CD4-positive, alpha-beta T cell treated with Interleukin-21 for 1 hour (primary cell): ENCODE measurements around the gene ACRV1.
A peak's percentile ranks its signal among the peaks of the same experiment; 100 is the strongest.
"Not testable (repeated sequence)": the region's sequence is repeated elsewhere in the genome, so short reads cannot be mapped to it uniquely, and the experiment has no call there.

Source experiments
- DNase-seq: peaks from one replicate; pipeline ENCODE4 v3.0.0-alpha.2; 2020

ACRV1 gene, protein sequence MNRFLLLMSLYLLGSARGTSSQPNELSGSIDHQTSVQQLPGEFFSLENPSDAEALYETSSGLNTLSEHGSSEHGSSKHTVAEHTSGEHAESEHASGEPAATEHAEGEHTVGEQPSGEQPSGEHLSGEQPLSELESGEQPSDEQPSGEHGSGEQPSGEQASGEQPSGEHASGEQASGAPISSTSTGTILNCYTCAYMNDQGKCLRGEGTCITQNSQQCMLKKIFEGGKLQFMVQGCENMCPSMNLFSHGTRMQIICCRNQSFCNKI

DNA sequence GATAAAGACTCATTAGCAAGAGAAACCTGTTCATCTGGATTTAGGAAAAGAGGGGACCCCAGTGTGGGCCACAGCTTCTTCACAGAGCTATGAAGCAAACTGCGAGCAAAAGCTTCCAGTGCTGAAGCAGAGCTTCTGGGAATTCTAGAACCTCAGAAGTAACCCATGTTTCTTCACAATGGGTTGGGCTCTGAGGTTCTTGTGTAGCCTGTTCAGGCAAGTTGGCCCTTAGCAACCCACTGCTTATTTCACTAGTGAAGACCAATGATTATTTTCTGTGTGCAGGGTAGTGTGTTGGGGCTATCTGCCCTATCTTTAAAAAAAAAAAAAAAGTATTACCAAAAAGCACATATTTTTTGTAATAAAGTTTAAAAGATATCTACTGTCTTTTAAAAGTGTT lies at the start of gene ACRV1:
Gene ACRV1, minus strand, starts transcription at position 101 of the 400 bp plus-strand sequence. Its CDS starts 67 bp downstream, at position 34.
- DNase-seq = no peak

DNA sequence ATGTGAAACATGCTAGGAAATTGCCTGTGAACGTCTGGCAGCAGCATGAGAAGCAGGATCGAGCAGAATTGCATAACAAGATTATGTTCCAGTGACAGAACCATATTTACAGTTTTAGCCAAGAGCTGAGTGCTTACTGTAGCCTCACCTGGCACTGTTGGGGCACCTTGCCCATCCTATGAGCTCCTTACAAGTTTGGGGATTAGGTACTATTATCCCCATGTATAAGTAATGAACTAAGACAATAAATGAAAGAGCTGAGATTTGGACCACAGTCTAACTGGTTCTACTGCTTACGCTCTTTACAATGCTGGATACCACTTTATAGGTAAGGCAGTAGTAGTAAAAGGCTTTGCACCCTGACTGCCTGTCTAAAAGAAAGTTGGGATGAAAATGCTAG lies 48.3 kb upstream of the ACRV1 start:
- DNase-seq = no peak

DNA sequence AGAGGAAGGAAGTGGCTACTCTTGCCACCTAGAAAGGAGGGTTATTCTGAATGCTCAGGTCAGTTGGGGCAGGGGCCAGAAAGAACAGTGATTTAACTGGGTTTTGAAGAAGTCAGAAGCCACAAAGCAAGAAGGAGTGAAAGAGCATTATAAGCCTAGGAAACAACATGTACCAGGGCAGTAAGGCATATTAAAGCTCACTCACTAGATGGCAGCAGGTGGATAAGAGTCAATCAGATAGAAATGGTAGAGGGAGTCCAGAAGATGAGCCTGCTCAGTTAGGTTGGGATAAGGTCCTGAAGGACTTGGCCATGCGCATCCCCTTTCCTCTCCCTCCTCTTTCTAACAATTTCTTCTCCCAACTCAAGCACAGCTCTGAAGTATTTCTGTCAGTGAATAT lies 43.5 kb upstream of the ACRV1 start:
- peak; percentile 1 for DNase-seq

DNA sequence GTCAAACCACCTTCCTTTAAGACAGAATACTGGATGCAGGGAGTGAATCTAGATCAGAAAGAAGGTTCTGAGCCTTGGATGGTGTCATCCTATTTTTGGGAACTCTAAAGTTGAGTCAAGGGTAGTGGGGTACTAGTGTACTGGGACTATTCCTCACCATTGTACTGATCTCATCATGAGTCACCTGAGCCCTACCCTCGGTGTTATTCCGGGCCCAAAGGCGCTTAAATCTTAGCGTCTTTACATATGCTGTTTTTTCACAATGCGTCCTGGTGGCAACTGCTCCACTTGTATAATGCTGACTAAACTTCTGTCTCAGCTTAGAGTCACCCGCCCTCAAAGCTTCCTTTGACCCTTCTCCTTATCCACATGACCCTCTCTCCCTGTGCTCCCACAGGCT lies 40.1 kb upstream of the ACRV1 start:
- DNase-seq = no peak

DNA sequence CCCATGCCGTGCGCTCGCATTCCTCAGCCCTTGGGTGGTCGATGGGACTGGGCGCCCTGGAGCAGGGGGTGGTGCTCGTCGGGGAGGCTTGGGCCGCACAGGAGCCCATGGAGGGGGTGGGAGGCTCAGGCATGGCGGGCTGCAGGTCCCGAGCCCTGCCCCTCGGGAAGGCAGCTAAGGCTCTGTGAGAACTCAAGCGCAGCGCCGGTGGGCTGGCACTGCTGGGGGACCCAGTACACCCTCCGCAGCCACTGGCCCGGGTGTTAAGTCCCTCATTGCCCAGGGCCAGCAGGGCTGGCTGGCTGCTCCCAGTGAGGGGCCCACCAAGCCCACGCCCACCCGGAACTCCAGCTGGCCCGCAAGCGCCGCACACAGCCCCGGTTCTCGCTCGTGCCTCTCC lies 24.0 kb upstream of the ACRV1 start:
- DNase-seq = not testable (repeated sequence)

DNA sequence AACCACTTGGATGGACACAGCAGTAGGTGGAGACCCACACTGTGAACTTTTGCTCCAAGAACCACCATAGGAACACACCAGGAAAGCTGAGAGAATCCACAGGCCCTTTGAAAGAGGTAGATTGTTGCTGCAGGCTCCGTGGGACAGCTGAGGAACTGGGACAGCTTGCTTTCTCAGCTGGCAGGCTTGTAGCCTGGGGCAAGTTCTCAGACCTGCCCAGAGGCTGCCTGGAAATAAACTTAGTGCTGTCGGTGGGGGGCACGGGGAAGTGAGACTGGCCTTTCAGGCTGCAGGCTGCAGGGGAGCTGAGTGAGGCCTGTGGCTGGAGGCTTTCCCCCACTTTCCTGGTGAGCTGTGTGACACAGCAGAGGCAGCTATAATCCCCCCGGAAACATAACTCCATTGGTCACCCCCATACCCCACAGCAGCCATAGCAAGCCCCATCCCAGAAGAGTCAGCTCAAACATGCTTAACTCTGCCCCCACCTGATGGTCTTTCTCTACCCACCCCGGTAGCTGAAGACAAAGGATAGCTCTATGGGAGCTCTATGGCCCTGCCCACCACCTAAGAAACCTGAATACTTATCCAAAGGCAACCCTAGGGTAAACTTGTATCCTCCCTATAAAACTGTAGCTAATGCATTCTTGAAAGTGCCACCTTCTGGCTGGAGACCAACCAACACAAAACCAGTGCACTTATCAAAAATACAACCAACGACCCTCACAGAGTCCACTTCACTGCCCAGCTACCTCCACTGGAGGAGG lies 21.4 kb upstream of the ACRV1 start:
- no peak for DNase-seq

DNA sequence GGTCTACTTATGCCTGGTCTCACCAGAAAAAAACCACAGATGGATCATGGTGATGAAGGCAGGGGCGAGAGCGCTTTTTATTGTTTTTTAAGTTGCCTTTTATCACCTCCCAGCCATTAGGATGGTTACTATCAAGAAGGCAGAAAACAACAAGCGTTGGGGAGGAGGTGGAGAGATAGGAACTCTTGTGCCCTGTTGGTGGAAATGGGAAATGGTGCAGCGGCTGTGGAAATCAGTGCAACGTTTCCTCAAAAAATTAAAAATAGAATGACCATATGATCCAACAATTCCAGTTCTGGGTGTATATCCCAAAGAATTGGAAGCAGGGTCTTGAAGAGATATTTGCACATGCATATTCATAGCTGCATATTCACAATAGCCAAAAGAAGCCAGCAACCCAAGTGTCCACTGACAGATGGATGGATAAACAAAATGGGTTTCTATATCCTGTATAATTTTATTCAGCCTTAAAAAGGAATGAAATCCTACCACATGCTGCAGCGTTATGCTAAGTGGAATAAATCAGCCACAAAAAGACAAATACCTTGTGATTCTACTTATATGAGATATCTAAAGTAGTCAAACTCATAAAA lies 20.5 kb upstream of the ACRV1 start:
- DNase-seq = no peak

DNA sequence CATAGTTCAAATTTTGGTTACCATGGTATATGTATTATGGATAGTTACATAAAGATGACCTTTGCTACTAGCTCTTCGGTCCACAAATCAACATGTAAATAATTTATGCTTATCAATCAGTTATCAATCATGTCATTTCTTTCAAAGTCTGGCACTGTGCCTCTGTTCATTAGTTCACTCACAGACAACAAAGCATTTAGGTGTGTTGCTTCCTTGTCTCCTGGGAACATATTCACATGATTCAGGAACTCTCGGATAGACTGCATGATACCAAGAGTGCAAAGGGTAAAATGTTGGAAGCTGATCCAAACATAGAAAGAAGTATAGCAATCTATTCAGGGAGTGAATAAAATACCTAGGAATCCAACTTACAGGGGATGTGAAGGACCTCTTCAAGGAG lies 14.3 kb upstream of the ACRV1 start:
- no peak for DNase-seq

DNA sequence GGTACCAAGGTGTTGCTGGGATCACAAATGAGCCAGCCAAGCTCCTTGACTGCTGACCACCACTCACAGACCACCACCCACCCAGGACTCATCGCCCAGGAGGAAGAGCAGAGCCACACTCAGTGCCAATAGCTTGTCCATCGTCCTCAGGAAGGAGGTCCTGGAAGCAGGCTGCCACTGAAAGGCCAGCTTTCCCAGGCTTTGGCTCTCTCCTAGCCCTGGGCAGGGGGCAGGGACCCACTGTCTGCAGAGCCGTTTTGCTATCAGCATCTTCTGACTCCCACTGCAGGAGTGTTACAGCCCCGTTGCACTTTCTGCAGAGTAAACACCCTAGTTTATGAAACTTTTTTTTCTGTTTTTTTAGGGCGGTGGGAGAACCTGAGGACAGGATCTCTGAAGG lies 12.2 kb upstream of the ACRV1 start:
- DNase-seq = no peak

DNA sequence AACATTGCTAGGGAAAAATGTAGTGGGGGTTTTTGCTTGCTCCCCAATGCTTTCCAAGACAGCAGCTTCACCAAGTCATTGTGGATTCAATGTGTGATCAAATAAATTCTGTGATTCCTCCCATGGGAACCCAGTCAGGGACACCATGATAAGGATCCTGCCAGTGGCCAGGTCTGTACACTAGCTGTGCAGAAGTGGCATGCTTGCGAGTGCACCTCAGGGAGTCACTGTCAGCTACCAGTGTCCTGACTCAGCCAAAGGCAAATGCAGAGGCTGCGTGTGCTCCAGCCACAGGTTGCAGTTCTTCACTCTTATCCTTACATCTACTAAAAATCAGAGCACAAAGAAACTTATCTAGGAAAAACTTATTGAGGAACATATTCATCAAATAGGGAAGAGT lies 9.4 kb upstream of the ACRV1 start:
- no peak for DNase-seq

DNA sequence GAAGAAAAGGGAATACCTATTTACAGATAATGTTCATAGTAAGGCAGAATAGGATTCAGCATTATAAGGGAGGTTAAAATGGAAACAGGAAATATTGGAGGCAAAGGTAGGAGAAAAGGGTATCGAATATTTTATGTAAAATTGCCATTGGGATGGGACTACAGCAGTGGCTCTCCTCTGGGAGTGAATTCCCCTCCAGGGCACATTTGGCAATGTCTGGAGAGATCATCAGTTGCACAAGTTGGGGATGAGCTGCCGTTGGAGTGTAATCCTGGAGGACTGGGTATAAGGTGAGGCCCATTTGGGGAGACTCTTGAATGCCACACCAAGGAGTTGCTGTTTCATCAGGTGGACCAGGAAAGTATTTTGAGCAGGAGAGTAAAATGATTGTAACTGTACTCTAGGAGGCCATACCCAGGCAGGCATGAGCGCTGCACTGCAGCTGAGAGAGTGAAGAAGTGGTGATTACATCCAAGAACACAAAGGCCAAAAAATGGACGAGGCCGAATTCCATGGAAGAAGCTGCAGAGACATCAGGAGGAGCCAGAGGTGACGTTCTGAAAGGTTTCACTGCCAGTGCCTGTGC lies 8.7 kb upstream of the ACRV1 start:
- no peak for DNase-seq

DNA sequence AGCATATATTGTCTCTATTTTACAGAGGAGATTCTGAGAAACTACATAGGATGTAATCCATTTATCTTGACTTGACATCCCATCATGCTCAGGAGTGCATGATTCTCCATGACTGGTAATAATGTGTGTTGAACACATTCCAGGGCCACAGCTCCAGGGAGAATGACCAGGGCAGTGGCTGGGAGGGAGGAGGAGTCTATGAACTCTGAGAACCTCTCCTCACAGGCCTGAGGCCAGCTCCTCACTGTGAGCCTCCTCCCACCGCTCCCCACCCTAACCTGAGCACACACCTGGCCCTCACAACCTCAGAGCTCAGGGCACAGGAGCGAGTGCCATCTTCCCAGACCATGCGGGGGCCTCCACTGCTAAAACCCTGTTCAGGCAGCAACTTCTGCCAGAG lies 8.0 kb upstream of the ACRV1 start:
- DNase-seq = no peak

DNA sequence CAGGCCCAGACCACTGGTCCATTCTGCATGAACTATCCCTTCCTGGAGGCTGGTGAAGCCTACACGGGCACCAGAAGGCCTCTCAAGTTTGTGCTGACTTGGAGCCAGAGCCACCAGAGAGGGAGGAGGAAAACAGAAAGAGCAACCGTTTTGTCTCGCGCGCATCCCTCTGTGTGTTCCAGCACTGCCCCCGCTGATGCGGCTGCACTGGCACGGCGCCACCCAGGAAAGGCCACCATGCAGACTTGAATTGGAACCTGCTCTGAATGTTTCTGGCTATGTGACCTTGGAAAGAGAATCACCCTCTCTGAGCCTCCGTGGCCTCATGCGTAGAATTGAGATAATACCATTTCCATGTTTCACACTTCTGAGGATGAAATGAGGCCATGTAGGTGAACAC lies 7.4 kb upstream of the ACRV1 start:
- no peak for DNase-seq

DNA sequence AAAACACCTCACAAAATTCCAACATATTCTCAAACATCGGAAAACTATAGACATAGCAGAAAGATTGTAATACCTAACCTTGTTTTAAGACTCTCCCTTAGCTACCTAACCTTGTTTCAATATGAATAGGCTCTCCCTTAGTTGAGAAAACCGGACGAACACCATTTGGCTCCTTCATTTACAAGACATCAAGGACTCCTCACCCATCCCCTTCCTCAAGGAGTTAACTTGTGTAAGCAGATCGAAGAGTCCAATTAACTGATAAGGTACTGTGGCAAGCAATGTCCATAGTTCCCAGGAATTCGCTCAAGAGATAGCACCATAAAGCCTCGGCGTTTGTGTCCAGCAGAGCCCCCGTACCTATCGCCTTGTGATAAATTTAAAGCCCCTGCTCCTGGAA lies 4.6 kb upstream of the ACRV1 start:
- DNase-seq = no peak

DNA sequence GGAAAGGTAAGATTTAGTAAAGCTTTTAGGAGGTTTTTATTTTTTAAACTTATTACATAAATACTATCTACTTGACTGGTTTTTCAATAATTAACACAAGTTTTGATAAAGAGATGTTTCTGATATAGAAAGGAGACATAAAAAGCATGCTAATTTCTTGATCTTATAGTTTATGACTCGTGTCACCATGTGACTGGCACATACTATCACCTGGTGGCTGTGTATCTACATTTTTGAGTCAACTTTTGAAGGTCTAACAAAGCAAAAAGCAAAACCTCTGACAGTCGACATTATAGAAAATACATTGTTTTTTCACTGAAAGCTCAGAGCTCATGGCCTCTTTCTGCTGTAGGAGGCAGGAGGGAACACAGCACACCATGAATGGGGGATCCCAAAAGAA lies 810 bp downstream of the ACRV1 start:
- DNase-seq = no peak

DNA sequence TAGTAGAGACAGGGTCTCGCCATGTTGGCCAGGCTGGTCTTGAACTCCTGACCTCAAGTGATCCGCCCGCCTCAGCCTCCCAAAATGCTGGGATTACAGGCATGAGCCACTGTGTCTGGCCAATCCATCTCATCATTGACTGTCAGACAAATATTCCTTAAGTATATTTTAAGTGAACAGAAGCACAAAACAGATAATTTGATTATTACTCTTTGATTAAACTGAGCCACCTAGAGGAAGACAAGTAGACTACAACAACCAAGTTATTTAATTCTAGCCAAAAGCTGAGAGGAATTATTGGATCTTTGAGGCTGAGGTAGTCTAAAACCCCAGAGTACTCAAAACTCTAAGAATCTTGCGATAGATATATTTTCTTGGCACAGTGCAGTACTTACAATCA lies 1.2 kb downstream of the ACRV1 start:
- no peak for DNase-seq

DNA sequence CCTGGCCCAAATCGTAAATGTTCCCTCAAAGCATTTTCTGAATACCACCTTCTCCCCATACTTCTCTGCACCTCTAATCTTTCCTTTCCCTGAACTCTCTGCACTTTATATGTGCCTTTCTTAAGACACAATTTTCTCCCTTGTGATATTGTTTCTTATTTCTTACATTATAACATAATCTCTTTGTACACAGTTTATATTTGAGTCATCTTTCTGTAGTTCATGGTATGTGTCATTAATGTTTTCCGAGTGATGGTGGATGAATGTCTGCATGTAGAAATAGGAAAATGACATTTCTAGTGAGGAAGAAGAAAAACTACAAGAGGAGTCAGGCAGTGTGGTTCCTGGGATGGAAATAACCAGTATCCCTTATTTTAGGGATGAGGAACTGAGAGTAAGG lies 5.5 kb downstream of the ACRV1 start:
- DNase-seq = no peak

DNA sequence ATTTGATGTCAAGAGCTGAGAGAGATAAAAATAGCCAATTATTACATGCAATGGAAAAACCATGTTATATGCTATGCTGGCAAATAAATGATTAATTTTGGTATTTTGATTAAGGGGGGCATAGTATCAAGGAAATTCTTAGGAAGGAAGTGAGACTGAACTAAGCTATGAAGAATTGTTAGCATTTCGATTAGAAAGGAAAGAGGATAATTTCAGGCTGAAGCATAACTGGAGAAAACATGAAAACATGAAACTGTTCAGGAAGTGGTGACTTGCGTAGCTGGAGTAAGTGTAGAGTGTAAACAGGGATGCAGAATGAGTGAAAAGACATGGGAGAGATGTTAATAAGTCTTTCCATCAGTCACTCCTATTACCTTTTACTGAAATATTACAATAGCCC lies 6.4 kb downstream of the ACRV1 start:
- no peak for DNase-seq

DNA sequence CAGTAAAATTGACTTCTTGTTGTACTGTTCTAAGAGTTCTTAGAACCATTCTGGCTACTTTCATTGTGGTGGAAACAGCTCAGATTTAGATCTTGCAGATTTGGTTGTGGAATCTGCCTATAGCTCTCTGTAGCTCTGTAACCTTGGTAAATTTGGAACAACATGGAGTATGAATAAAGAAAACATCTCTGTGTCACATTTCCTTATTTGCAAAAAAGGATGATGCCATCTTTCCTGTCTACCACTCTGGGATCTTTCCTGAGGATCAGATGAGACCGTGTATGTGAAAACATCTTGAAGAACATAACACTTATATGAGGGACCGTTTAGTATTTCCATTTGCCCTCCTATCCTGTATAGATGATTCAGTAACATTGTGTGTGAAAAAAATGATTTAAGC lies 9.1 kb downstream of the ACRV1 start:
- DNase-seq = no peak

DNA sequence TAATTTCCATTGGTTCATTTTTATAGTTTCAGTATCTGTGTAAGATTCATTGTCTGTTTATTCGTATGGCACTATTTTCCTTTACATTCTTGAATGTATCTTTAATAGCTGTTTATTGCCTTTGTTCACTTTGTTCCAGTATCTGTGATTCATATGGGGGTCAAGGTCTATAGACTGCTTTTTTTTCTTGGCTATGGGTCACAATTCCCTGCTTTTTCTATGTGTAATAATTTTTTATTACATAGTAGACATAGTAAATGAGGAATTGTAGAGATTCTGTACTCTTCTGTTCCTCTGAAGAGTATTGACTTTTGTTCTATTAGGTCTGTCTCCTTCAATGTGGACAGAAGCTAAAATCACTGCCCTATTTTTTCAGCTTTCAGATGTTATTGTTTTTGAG lies 10.5 kb downstream of the ACRV1 start:
- no peak for DNase-seq

DNA sequence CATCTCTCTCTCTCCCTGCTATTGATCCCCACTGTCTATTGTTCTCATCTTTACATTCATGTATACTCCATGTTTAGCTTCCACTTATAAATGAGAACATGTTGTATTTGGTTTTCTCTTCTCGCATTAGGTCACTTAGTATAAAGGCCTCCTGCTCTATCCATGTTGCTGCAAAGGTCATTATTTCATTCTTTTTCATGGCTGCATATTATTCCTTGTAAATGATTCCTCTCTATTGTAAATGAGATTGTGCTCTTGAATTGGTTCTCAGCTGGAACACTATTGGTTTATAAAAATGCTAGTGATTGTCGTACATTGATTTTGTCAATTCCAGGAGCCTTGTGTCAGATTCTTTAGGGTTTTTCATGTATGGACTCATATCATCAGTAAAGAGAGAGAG lies 13.5 kb downstream of the ACRV1 start:
- no peak for DNase-seq

DNA sequence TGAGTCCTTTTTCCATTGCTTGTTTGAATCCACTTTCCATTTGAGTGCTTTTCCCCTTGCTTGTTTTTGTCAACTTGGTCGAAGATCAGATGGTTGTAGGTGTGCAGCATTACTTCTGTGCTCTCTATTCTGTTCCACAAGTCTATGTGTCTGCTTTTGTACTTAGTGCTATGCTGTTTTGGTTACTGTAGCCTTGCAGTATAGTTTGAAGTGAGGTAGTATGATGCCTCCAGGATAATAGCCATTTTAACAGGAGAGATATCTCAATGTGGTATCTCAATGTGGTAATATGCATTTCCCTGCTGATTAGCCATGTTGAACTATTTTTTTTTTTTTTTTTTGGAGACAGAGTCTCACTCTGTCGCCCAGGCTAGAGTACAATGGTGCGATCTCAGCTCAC lies 16.7 kb downstream of the ACRV1 start:
- DNase-seq = no peak

DNA sequence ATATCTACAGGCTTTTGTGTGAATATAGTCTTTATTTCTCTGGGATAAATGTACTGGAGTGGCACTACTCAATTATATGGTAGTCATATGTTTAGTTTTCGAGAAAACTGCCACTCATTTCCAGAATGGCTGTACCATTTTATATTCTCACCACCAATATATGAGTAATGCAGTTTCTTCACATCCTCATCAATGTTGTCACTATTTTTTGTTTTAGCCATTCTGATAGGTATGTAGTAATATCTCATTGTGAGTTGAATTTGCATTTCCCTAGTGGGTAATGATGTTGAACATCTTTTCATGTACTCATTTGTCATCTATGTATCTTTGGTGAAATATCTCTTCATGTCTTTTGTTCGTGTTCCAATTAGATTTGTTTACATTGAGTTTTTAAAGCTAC lies 18.0 kb downstream of the ACRV1 start:
- no peak for DNase-seq
